Stomach (tissue), 4 donors: Measurements from ENCODE around the gene PCDHB3.
"Not testable (repeated sequence)": the region's sequence is repeated elsewhere in the genome, so short reads cannot be mapped to it uniquely, and the experiment has no call there.

Experiments used
- CTCF ChIP-seq, 7 experiments: fragments of 450-650 bp in 4 of 7; fragments of 200-600 bp in 3 of 7; sonication (generic) in 3 of 7; IDR thresholded peaks; one replicate each; pipeline ENCODE4 v1.5.1; 2016 to 2019; ENCODE audit warnings: antibody characterized with exemption in 7 of 7, control low read depth in 2 of 7, mild to moderate bottlenecking in 1 of 7
- EP300 ChIP-seq: sonication (generic); formaldehyde crosslinking; IDR thresholded peaks from one replicate; pipeline ENCODE4 v1.6.1; 2017; ENCODE audit warnings: antibody characterized with exemption
- POLR2A ChIP-seq, 4 donors: fragments of 450-650 bp; IDR thresholded peaks; one replicate each; pipeline ENCODE4 v1.6.1; 2016; ENCODE audit warnings: antibody characterized with exemption in 4 of 4, control low read depth in 2 of 4, mild to moderate bottlenecking in 1 of 4, moderate library complexity in 1 of 4
- POLR2AphosphoS5 ChIP-seq, 3 donors: sonication (generic); formaldehyde crosslinking; IDR thresholded peaks; one replicate each; pipeline ENCODE4 v1.6.1; 2016; ENCODE audit warnings: antibody characterized with exemption in 3 of 3

DNA sequence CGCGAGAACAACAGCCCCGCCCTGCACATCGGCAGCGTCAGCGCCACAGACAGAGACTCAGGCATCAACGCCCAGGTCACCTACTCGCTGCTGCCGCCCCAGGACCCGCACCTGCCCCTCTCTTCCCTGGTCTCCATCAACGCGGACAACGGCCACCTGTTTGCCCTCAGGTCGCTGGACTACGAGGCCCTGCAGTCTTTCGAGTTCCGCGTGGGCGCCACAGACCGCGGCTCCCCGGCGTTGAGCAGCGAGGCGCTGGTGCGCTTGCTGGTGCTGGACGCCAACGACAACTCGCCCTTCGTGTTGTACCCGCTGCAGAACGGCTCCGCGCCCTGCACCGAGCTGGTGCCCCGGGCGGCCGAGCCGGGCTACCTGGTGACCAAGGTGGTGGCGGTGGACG lies 51.4 kb downstream of the PCDHB3 start:
- TF ChIP-seq CTCF (IDR thresholded peaks at IDR 0.05); POLR2A (IDR thresholded peaks at IDR 0.05); EP300; POLR2AphosphoS5 (IDR thresholded peaks at IDR 0.05): not testable (repeated sequence)
